ENCODE measurements around the gene PELI3. TPM values are rescaled to one million over a fixed set of nuclear protein-coding genes. Genes with fewer than 3 reads are reported as not detected.

PELI3 gene
- total and polyA plus RNA-seq, 10 of the 15 experiments (the other 5 are each of a cell fraction or from before 2014, with no cell fraction given) = 0.14 to 1.5 (median 0.66) TPM

DNA sequence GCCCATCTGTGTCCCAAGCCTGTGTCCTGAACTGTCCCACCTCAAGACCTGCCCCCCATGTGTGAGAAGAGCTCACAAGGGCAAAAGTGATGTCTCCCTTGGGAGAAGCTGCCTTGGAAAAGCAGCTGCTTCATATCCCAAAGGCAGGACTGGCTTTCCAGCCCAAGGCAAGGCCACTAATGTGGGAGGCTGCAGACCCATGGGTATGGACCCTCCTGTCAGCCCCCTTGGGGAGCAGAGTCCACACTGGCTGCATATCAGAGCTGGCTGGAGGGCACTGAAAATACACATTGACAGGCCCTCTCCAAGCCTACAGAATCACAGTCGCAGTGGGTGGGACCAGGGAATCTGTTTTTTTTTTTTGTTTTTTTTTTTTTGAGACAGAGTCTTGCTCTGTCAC, 2.7 kb downstream of the PELI3 start:
- no peak for ATAC-seq
- Histone ChIP-seq H2AFZ (ENCODE audit: control insufficient read depth, low read depth, low read length) (no peak overlapping the region), H3K79me2 (ENCODE audit: control insufficient read depth, insufficient read depth, low read length) (no peaks in the 10 kb centered on the region), H4K20me1 (ENCODE audit: control insufficient read depth, insufficient read depth) (no peaks in the 10 kb centered on the region), H3K4me3 (no peak overlapping the region), H3K36me3 (ENCODE audit: control insufficient read depth in 2 of 2, insufficient read depth in 2 of 2, low read length in 1 of 2) (no peaks in the 10 kb centered on the region), H3K4me2 (ENCODE audit: control insufficient read depth, insufficient read depth) (no peak overlapping the region), H3K4me1 (ENCODE audit: control insufficient read depth, insufficient read depth, low read length) (peaks cover 14% of the 10 kb centered on the region), H3K27me3 (replicated peaks in 1 of 2; ENCODE audit: control insufficient read depth in 2 of 2, insufficient read depth in 2 of 2, low read length in 1 of 2) (no peaks in the 10 kb centered on the region), H3K9ac (ENCODE audit: control insufficient read depth, insufficient read depth, low read length) (no peak overlapping the region), H3K27ac (ENCODE audit: control insufficient read depth, insufficient read depth) (no peak overlapping the region), H3K9me3 (replicated peaks; ENCODE audit: control insufficient read depth, insufficient read depth, low read length) (no peaks in the 10 kb centered on the region)
- ChIA-PET CTCF (interaction anchor here (0.9 to 1.1 kb wide), 2 partner anchors 9 to 209 kb away, joined by 4 to 7 read pairs; no protein-coding TSS in a partner anchor), SMC1A (ENCODE audit: uncharacterized antibody, unreplicated experiment) (interaction anchor here (0.6 to 0.7 kb wide), 2 partner anchors 8 to 83 kb away, joined by 3 read pairs; no protein-coding TSS in a partner anchor), POLR2A (no interaction called here), RAD21 (ENCODE audit: unreplicated experiment) (interaction anchor here (1.6 kb wide), 1 partner anchor 31 kb away, joined by 4 read pairs; the partner anchor contains the start of gene MRPL11)
- no TSS peak for BruUV-seq (replicated peaks)
- 100% methylated on average over 1 of the region's 1 CpG for WGBS (ENCODE audit: insufficient coverage, insufficient replicate concordance, low lambda C conversion rate, missing lambda C conversion rate)
- no peak for FAIRE-seq
- no peak for TF ChIP-seq GATAD2B (conservative IDR thresholded peaks at IDR 0.05; ENCODE audit: low read depth)
- no peak for TF ChIP-seq CBFB (IDR thresholded peaks at IDR 0.05; ENCODE audit: low read depth)
- no peak for TF ChIP-seq SUZ12 (IDR thresholded peaks at IDR 0.05; ENCODE audit: unreplicated experiment)
- no peak for TF ChIP-seq CUX1 (IDR thresholded peaks at IDR 0.05; ENCODE audit: insufficient replicate concordance, low read depth, low read length)
- TF ChIP-seq, protein P1, sequence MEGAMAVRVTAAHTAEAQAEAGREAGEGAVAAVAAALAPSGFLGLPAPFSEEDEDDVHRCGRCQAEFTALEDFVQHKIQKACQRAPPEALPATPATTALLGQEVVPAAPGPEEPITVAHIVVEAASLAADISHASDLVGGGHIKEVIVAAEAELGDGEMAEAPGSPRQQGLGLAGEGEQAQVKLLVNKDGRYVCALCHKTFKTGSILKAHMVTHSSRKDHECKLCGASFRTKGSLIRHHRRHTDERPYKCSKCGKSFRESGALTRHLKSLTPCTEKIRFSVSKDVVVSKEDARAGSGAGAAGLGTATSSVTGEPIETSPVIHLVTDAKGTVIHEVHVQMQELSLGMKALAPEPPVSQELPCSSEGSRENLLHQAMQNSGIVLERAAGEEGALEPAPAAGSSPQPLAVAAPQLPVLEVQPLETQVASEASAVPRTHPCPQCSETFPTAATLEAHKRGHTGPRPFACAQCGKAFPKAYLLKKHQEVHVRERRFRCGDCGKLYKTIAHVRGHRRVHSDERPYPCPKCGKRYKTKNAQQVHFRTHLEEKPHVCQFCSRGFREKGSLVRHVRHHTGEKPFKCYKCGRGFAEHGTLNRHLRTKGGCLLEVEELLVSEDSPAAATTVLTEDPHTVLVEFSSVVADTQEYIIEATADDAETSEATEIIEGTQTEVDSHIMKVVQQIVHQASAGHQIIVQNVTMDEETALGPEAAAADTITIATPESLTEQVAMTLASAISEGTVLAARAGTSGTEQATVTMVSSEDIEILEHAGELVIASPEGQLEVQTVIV (IDR thresholded peaks at IDR 0.05; ENCODE audit: borderline replicate concordance, partially characterized antibody) = no peak
- TF ChIP-seq JUND (IDR thresholded peaks at IDR 0.05; ENCODE audit: low read depth, low read length) = no peak
- intact Hi-C loops (cut with micrococcal nuclease; ENCODE audit: unreplicated experiment) (no loop called here), in situ Hi-C loops (cut with MboI) (no loop called here)
- DNase-seq (ENCODE audit: low read depth, low spot score) = no peak

All from GM12878 (cell line).